Ovary (tissue), 9 donors: ENCODE measurements around the gene NCOA1. TPM values are rescaled to one million over a fixed set of nuclear protein-coding genes. Genes with fewer than 3 reads are reported as not detected.

Source experiments
- DNase-seq, 5 donors: peaks; one replicate each; pipeline ENCODE4 v3.0.0-alpha.2; 2019 to 2020
- H3K27ac ChIP-seq, 2 donors: fragments of 200-600 bp; one replicate each; pipeline versions ENCODE4 v1.5.1 to v1.8.0; 2019 to 2022
- H3K27me3 ChIP-seq: fragments of 200-600 bp; one replicate; pipeline ENCODE4 v1.8.0; 2022
- H3K36me3 ChIP-seq: fragments of 200-600 bp; sonication (generic); one replicate; pipeline ENCODE4 v1.5.1; 2019
- H3K4me1 ChIP-seq: one replicate; pipeline ENCODE4 v1.8.1; 2013; ENCODE audit warnings: mild to moderate bottlenecking, moderate library complexity; ENCODE audit not compliant: insufficient read depth
- H3K4me3 ChIP-seq: fragments of 200-600 bp; sonication (generic); one replicate; pipeline ENCODE4 v1.5.1; 2017
- H3K9me3 ChIP-seq, 2 donors: fragments of 200-600 bp in 1 of 2; sonication (generic) in 1 of 2; one replicate each; pipeline versions ENCODE4 v1.5.1 to v1.8.1; 2013 to 2019; ENCODE audit warnings: mild to moderate bottlenecking in 1 of 2, moderate library complexity in 1 of 2
- CTCF ChIP-seq, 3 donors: fragments of 450-650 bp in 2 of 3; fragments of 200-600 bp in 1 of 3; IDR thresholded peaks; one replicate each; pipeline versions ENCODE4 v1.5.1 to v1.8.0; 2016 to 2022; ENCODE audit warnings: antibody characterized with exemption in 3 of 3, mild to moderate bottlenecking in 1 of 3
- EP300 ChIP-seq: sonication (generic); formaldehyde crosslinking; IDR thresholded peaks from one replicate; pipeline ENCODE4 v1.6.1; 2017; ENCODE audit warnings: antibody characterized with exemption
- POLR2A ChIP-seq: fragments of 450-650 bp; IDR thresholded peaks from one replicate; pipeline ENCODE4 v1.6.1; 2017; ENCODE audit warnings: antibody characterized with exemption, mild to moderate bottlenecking, moderate library complexity
- WGBS, 3 donors: extraction: QIAGEN DNeasy Blood & Tissue Kit in 1 of 3; methylation state at CpG; one replicate each; pipeline versions ENCODE4 v1.1.5 to v1.1.7; 2013 to 2017; 5-methylcytosine and 5-hydroxymethylcytosine counted together
- intact Hi-C, 4 donors: fragments of 100-400 bp; cut with DNase I; formaldehyde crosslinking; loops; one replicate each; pipeline versions ENCODE4 v1.11.0 to v1.15.1; 2022 to 2023
- polyA plus RNA-seq, 2 donors: library from polyadenylated mRNA; stranded (reverse); fragments of 200-250 nt in 1 of 2; fragments of 350-450 nt in 1 of 2; fragmentation: Illumina TruSeq in 1 of 2; extraction: RNeasy Lipid Tissue Mini Kit (QIAGEN cat#74804) in 1 of 2; gene quantifications; one replicate each; pipeline ENCODE4 v1.2.3, GENCODE V29; 2013 to 2014
- total RNA-seq, 7 donors: library from RNA; depleted of rRNA in 2 of 7; stranded (reverse); fragments of >200 nt in 2 of 7; fragmentation: NEBNext Ultra II Directional in 3 of 7; extraction: Animal tissue kit (Norgen Biotek cat#: 25700) in 3 of 7; gene quantifications; one replicate each; pipeline versions ENCODE4 v1.1.0 to v1.2.4, GENCODE V29; 2016 to 2023
- donor health status: DM: no; HTN: no; CAD: no; lungs with moderate emphysema.
- donor health status: DM: no; HTN: no; CAD: no.
- donor health status: Bipolar disorder and iron deficiency.
- donor health status: DM: yes; HTN: yes; CAD: no.
- donor health status: DM: no; HTN: no; CAD: no.
- donor health status: DM: yes; HTN: yes; CAD: no.

NCOA1 gene
- total and polyA plus RNA-seq, 9 donors = 20.2 to 69.0 (median 57.3) TPM

- intact Hi-C loops = no loop called here
These were observed 256.2 kb downstream of the NCOA1 start for GRCh38 chr2:24747299-24747698.

GRCh38 chr2:24749069-24749691 is 258.1 kb downstream of the NCOA1 start:
- Histone ChIP-seq H3K27ac (no peak overlapping the region), H3K9me3 (no peaks in the 10 kb centered on the region), H3K4me3 (no peak overlapping the region), H3K36me3 (no peaks in the 10 kb centered on the region), H3K4me1 (no peaks in the 10 kb centered on the region), H3K27me3 (no peaks in the 10 kb centered on the region)
- intact Hi-C loops = no loop called here
- TF ChIP-seq CTCF (IDR thresholded peaks at IDR 0.05) (no peak), POLR2A (no peak), EP300 (no peak)
- DNase-seq = no peak
- 94 to 97% (median 96%) methylated on average over 7 of the region's 7 CpGs for WGBS, 3 donors

More at GRCh38 chr2:24747299-24747698, 256.2 kb downstream of the NCOA1 start:
- Histone ChIP-seq H3K27me3 (no peaks in the 10 kb centered on the region), H3K4me3 (no peak overlapping the region), H3K27ac (no peak overlapping the region), H3K36me3 (no peaks in the 10 kb centered on the region), H3K4me1 (no peaks in the 10 kb centered on the region), H3K9me3 (no peaks in the 10 kb centered on the region)
- WGBS, 3 donors = 95 to 98% (median 96%) methylated on average over 3 of the region's 3 CpGs
- TF ChIP-seq POLR2A (no peak), EP300 (no peak), CTCF (IDR thresholded peaks at IDR 0.05) (no peak)
- DNase-seq = no peak

DNA sequence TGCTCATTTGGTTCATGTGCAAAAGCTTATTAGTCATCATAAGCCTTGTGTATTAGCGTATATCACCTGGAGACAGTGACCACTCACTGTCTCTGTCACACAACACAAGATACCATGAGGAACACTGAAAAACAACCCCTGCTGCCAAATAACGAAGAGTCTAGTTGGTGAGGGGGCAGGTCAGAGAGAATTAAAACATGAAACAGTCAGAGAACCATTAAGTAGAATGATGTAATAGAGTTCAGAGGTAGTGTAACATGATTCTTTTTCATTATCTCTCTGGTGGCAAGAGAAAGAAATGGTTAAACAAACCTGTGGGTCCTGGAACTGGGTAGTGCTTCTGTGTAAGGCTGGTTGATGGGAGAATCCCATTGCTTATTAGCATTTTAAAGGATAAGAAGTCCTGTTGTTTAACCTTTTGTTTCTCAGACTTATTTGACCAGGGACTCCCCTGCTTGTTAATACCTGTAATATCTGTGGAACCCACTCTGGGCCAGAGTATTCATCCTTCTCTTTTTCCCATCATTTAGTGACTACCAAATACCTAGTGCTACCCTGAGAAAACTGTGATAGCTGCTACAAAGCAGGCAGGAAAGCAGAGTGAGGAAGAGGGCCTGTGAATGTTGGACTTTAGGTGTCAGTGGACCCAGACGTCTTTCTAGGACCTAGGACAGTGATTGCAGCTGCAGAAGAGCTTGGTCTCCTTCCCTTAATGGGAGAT is 264.1 kb downstream of the NCOA1 start:
- Histone ChIP-seq H3K27ac (no peak overlapping the region), H3K9me3 (no peaks in the 10 kb centered on the region), H3K4me3 (no peak overlapping the region), H3K36me3 (no peaks in the 10 kb centered on the region), H3K27me3 (no peaks in the 10 kb centered on the region), H3K4me1 (no peaks in the 10 kb centered on the region)
- WGBS, 3 donors = 78 to 81% (median 79%) methylated on average over 3 of the region's 3 CpGs
- no peak for TF ChIP-seq CTCF (IDR thresholded peaks at IDR 0.05)
- no peak for TF ChIP-seq POLR2A
- no peak for TF ChIP-seq EP300
- intact Hi-C loops = no loop called here
- DNase-seq = no peak

DNA sequence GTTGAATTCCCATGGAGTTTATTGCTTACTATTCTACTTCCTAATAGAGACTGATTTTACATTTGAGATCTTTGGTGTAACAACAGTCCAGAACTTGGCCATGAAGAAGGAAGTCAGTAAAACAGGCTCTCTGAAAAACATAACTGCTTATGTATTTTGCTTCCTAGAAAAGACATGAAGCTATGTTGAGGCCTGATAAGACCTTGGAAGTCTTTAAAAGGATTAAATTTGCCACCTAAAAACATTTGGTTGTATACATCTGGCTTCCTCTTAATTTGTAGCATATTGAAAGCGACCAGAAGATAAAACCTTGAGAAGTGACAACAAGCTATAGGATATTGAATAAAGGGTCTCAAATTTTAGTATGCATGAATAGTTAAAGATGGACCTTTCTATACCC is 265.7 kb downstream of the NCOA1 start:
- intact Hi-C loops = no loop called here
- Histone ChIP-seq H3K27ac (no peak overlapping the region), H3K4me3 (no peak overlapping the region), H3K4me1 (no peaks in the 10 kb centered on the region), H3K36me3 (no peaks in the 10 kb centered on the region), H3K27me3 (no peaks in the 10 kb centered on the region), H3K9me3 (no peaks in the 10 kb centered on the region)
- DNase-seq = no peak
- WGBS, 3 donors = 92 to 100% (median 98%) methylated on average over 1 of the region's 1 CpG
- TF ChIP-seq POLR2A (no peak), EP300 (no peak), CTCF (IDR thresholded peaks at IDR 0.05) (no peak)
